ENCODE measurements around the gene KAZN. TPM values are rescaled to one million over a fixed set of nuclear protein-coding genes. Genes with fewer than 3 reads are reported as not detected.

Gene KAZN
- total RNA-seq, 1 experiment from 2014 or later = 2.4 TPM

DNA sequence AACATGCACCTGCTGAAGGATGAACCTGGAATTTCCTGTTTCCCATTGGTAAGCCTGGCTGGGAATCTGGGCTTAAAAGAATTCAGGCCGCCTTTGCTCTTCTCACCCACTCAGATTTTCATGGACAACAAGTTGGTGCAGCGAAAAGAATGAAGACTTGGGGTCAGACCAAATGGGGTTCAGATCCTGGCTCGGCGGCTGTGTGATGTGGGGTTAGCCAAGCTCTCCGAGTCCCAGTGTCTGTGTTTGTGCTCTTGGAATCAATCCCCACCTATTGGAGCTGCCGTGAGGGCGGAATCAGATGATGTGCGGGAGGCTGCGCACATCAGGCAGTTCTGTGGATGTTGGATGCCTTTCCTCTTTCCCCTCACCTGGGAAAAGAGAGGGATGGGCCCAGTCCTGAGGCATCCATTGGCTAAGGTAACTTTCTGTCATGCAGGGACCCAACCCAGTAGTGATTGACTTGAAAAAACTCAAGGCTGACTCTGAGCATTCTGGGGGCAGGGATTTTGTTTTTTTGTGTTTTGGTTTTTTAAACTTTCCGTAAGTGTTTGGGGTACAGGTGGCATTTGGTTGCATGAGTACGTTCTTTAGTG is 228.3 kb downstream of the KAZN start:
- H3K4me1 ChIP-seq = no peaks in the 10 kb centered on the region
- no peaks in the 10 kb centered on the region for H3K27me3 ChIP-seq (replicated peaks; ENCODE audit: control insufficient read depth, insufficient read depth, low read length)
- CTCF ChIA-PET = no interaction called here
- POLR2A ChIA-PET = no interaction called here
- no peaks in the 10 kb centered on the region for H3K4me1 Mint-ChIP-seq (ENCODE audit: low read depth, unreplicated experiment)
- no peaks in the 10 kb centered on the region for H3K36me3 ChIP-seq (ENCODE audit: control insufficient read depth, insufficient read depth, low read length)
- intact Hi-C loops (cut with micrococcal nuclease; ENCODE audit: unreplicated experiment) = no loop called here
- H3K27me3 Mint-ChIP-seq (ENCODE audit: insufficient read depth, unreplicated experiment) = peaks cover 2% of the 10 kb centered on the region
- TF ChIP-seq, protein P1, sequence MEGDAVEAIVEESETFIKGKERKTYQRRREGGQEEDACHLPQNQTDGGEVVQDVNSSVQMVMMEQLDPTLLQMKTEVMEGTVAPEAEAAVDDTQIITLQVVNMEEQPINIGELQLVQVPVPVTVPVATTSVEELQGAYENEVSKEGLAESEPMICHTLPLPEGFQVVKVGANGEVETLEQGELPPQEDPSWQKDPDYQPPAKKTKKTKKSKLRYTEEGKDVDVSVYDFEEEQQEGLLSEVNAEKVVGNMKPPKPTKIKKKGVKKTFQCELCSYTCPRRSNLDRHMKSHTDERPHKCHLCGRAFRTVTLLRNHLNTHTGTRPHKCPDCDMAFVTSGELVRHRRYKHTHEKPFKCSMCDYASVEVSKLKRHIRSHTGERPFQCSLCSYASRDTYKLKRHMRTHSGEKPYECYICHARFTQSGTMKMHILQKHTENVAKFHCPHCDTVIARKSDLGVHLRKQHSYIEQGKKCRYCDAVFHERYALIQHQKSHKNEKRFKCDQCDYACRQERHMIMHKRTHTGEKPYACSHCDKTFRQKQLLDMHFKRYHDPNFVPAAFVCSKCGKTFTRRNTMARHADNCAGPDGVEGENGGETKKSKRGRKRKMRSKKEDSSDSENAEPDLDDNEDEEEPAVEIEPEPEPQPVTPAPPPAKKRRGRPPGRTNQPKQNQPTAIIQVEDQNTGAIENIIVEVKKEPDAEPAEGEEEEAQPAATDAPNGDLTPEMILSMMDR (IDR thresholded peaks at IDR 0.05; ENCODE audit: insufficient read depth in 1 of 2, low read depth in 1 of 2, low read length in 1 of 2, severe bottlenecking in 1 of 2, unreplicated experiment in 1 of 2) = no peak
- no peak overlapping the region for H3K4me3 ChIP-seq (ENCODE audit: low read depth, low read length)
- no peaks in the 10 kb centered on the region for H3K9me3 ChIP-seq
- H3K27ac Mint-ChIP-seq (ENCODE audit: unreplicated experiment) = no peak overlapping the region
- no peaks in the 10 kb centered on the region for H3K36me3 Mint-ChIP-seq (ENCODE audit: insufficient read depth, unreplicated experiment)
- H3K4me3 Mint-ChIP-seq (ENCODE audit: unreplicated experiment) = no peak overlapping the region
- H3K9me3 Mint-ChIP-seq (ENCODE audit: unreplicated experiment) = no peaks in the 10 kb centered on the region
- BruUV-seq (replicated peaks) = no TSS peak
- DNase-seq = no peak

DNA sequence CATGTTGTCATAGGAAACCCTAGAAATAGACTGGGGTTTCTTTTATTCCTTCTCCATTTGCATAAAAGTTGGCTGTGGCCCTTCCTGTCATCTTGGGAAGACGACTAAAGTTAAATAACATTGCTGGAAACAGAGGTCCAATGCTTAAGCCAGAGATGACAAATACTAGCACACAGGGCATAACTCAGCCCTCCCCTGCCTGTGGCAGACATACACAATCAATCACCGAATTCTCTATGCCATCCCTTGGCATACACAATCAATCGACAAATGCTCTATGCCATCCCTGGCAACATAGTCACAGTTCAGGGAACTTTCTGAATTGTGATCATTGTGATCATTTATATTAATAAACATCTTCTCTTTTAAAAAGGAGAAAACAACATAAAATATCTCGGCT is 229.4 kb downstream of the KAZN start:
- H3K27ac Mint-ChIP-seq (ENCODE audit: unreplicated experiment) = no peak overlapping the region
- H3K4me3 ChIP-seq (ENCODE audit: low read depth, low read length) = no peak overlapping the region
- intact Hi-C loops (cut with micrococcal nuclease; ENCODE audit: unreplicated experiment) = no loop called here
- no peaks in the 10 kb centered on the region for H3K4me1 Mint-ChIP-seq (ENCODE audit: low read depth, unreplicated experiment)
- POLR2A ChIA-PET = no interaction called here
- H3K36me3 Mint-ChIP-seq (ENCODE audit: insufficient read depth, unreplicated experiment) = no peaks in the 10 kb centered on the region
- CTCF ChIA-PET = no interaction called here
- H3K9me3 ChIP-seq = no peaks in the 10 kb centered on the region
- H3K4me1 ChIP-seq = no peaks in the 10 kb centered on the region
- no peak for DNase-seq
- H3K27me3 ChIP-seq (replicated peaks; ENCODE audit: control insufficient read depth, insufficient read depth, low read length) = no peaks in the 10 kb centered on the region
- TF ChIP-seq, protein P1 (IDR thresholded peaks at IDR 0.05; ENCODE audit: insufficient read depth in 1 of 2, low read depth in 1 of 2, low read length in 1 of 2, severe bottlenecking in 1 of 2, unreplicated experiment in 1 of 2) = no peak
- no peaks in the 10 kb centered on the region for H3K9me3 Mint-ChIP-seq (ENCODE audit: unreplicated experiment)
- no peak overlapping the region for H3K4me3 Mint-ChIP-seq (ENCODE audit: unreplicated experiment)
- H3K27me3 Mint-ChIP-seq (ENCODE audit: insufficient read depth, unreplicated experiment) = peaks cover 5% of the 10 kb centered on the region
- H3K36me3 ChIP-seq (ENCODE audit: control insufficient read depth, insufficient read depth, low read length) = no peaks in the 10 kb centered on the region
- BruUV-seq (replicated peaks) = no TSS peak

DNA sequence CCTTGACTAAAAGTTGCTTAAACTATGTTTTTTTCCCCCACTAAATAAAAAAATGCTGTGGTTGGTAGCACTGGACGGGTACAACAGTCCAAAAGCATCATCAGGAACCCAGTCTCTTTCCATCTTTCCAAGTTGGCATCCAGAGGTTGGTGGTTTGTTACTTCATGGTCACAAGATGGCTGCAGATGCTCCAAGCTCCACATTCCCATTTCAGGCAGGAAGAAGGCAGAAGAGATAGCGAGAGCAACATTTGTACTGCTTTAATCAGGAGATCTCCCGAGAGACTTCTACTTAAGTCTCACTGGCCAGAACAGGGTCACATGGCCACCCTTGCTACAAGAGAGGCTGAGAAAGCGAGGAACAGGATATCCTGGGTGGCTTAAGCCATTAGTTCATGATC is 230.2 kb downstream of the KAZN start:
- Mint-ChIP-seq H3K36me3 (ENCODE audit: insufficient read depth, unreplicated experiment) (no peaks in the 10 kb centered on the region), H3K4me1 (ENCODE audit: low read depth, unreplicated experiment) (no peaks in the 10 kb centered on the region), H3K27me3 (ENCODE audit: insufficient read depth, unreplicated experiment) (peaks cover 5% of the 10 kb centered on the region), H3K9me3 (ENCODE audit: unreplicated experiment) (no peaks in the 10 kb centered on the region), H3K27ac (ENCODE audit: unreplicated experiment) (no peak overlapping the region), H3K4me3 (ENCODE audit: unreplicated experiment) (no peak overlapping the region)
- H3K4me1 ChIP-seq = no peaks in the 10 kb centered on the region
- ChIA-PET POLR2A (no interaction called here), CTCF (no interaction called here)
- no peak for DNase-seq
- H3K27me3 ChIP-seq (replicated peaks; ENCODE audit: control insufficient read depth, insufficient read depth, low read length) = no peaks in the 10 kb centered on the region
- no peaks in the 10 kb centered on the region for H3K9me3 ChIP-seq
- TF ChIP-seq, protein P1 (IDR thresholded peaks at IDR 0.05; ENCODE audit: insufficient read depth in 1 of 2, low read depth in 1 of 2, low read length in 1 of 2, severe bottlenecking in 1 of 2, unreplicated experiment in 1 of 2) = no peak
- no TSS peak for BruUV-seq (replicated peaks)
- intact Hi-C loops (cut with micrococcal nuclease; ENCODE audit: unreplicated experiment) = no loop called here
- no peak overlapping the region for H3K4me3 ChIP-seq (ENCODE audit: low read depth, low read length)
- no peaks in the 10 kb centered on the region for H3K36me3 ChIP-seq (ENCODE audit: control insufficient read depth, insufficient read depth, low read length)

Data from Caco-2 (cell line).